NCI-H1417 (cell line): ENCODE data around the gene MB21D2.

Experiments
- DNase-seq, 3 experiments: peaks; one replicate each; lab custom pipeline; 2025; lab: John Stamatoyannopoulos, UW

MB21D2 gene

GRCh38 chr3:192833177-192833890 is 84.3 kb downstream of the MB21D2 start:
- DNase-seq = peak in 1 of 3 experiments; percentile 42

- peak in 1 of 3 experiments; percentile 38 for DNase-seq
These were observed 85.8 kb downstream of the MB21D2 start for GRCh38 chr3:192831801-192832347.

- DNase-seq = no peak
These were observed 86.5 kb downstream of the MB21D2 start for GRCh38 chr3:192831111-192831644.

- peak in 2 of 3 experiments; percentile 22 to 68 for DNase-seq
These were observed 87.2 kb downstream of the MB21D2 start for GRCh38 chr3:192830291-192831110.

- no peak for DNase-seq
These were observed 89.6 kb downstream of the MB21D2 start for GRCh38 chr3:192827863-192828594.

- DNase-seq = no peak
These were observed 90.4 kb downstream of the MB21D2 start for GRCh38 chr3:192827208-192827607.

GRCh38 chr3:192826214-192827006 is 91.2 kb downstream of the MB21D2 start:
- peak in 1 of 3 experiments; percentile 71 for DNase-seq

GRCh38 chr3:192825657-192826200 is 91.9 kb downstream of the MB21D2 start:
- peak in 2 of 3 experiments; percentile 94 to 99 for DNase-seq

GRCh38 chr3:192825216-192825615 is 92.4 kb downstream of the MB21D2 start:
- DNase-seq = no peak

- no peak for DNase-seq
These were observed 93.3 kb downstream of the MB21D2 start for GRCh38 chr3:192824313-192824712.

- no peak for DNase-seq
These were observed 96.5 kb downstream of the MB21D2 start for GRCh38 chr3:192821161-192821560.

GRCh38 chr3:192820161-192820560 is 97.5 kb downstream of the MB21D2 start:
- DNase-seq = no peak

- no peak for DNase-seq
These were observed 98.6 kb downstream of the MB21D2 start for GRCh38 chr3:192819001-192819569.

- no peak for DNase-seq
These were observed 99.5 kb downstream of the MB21D2 start for GRCh38 chr3:192818126-192818525.

GRCh38 chr3:192817506-192817905 is 100.2 kb downstream of the MB21D2 start:
- DNase-seq = no peak

- DNase-seq = no peak
These were observed 100.6 kb downstream of the MB21D2 start for GRCh38 chr3:192817053-192817452.

GRCh38 chr3:192816351-192816750 is 101.3 kb downstream of the MB21D2 start:
- DNase-seq = peak; percentile 43 to 81 (median 63)

- DNase-seq = peak; percentile 49 to 84 (median 58)
These were observed 104.8 kb downstream of the MB21D2 start for GRCh38 chr3:192812743-192813383.

GRCh38 chr3:192805711-192806110 is 111.9 kb downstream of the MB21D2 start:
- no peak for DNase-seq

- DNase-seq = no peak
These were observed 113.2 kb downstream of the MB21D2 start for GRCh38 chr3:192804502-192804901.
